Measurements from ENCODE around the gene DAP. TPM values are rescaled to one million over a fixed set of nuclear protein-coding genes. Genes with fewer than 3 reads are reported as not detected.
"Not testable (repeated sequence)": the region's sequence is repeated elsewhere in the genome, so short reads cannot be mapped to it uniquely, and the experiment has no call there.

Gene DAP
- total RNA-seq, 4 donors from 2014 or later: 24.3 to 42.4 (median 37.0) TPM

DNA sequence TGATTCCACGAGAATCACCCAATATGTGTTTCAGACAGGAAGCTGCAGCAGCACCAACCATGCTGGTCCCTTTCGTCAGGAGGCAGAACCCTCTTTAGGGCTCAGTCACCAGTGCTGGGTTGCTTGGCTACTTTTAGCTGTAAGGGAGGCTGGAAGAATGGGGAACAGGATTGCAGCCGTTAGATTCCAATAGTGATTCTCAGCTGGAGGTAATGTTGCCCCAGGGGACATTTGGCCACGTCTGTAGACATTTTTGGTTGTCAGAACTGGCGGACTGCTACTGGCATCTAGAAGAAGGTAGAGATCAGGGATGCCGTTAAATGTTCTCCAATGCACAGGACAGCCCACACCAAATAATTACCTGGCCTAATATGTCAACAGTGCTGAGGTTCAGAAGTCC lies 115.4 kb downstream of the DAP start:
- Histone ChIP-seq H3K36me3 (peaks cover 0 to 5% (median 3%) of the 10 kb centered on the region in 4 donors), H3K27me3 (peaks cover 0 to 39% (median 9%) of the 10 kb centered on the region in 4 donors), H3K4me1 (peaks cover 0 to 10% (median 0%) of the 10 kb centered on the region in 4 donors), H3K27ac (replicated peaks in 1 of 4) (no peak overlapping the region), H3K9me3 (peaks cover 0 to 6% (median 0%) of the 10 kb centered on the region in 4 donors), H3K4me3 (no peak overlapping the region)
- no peak for DNase-seq (ENCODE audit: extremely low spot score)
- TF ChIP-seq EP300 (IDR thresholded peaks at IDR 0.05): no peak
- TF ChIP-seq, protein P1, sequence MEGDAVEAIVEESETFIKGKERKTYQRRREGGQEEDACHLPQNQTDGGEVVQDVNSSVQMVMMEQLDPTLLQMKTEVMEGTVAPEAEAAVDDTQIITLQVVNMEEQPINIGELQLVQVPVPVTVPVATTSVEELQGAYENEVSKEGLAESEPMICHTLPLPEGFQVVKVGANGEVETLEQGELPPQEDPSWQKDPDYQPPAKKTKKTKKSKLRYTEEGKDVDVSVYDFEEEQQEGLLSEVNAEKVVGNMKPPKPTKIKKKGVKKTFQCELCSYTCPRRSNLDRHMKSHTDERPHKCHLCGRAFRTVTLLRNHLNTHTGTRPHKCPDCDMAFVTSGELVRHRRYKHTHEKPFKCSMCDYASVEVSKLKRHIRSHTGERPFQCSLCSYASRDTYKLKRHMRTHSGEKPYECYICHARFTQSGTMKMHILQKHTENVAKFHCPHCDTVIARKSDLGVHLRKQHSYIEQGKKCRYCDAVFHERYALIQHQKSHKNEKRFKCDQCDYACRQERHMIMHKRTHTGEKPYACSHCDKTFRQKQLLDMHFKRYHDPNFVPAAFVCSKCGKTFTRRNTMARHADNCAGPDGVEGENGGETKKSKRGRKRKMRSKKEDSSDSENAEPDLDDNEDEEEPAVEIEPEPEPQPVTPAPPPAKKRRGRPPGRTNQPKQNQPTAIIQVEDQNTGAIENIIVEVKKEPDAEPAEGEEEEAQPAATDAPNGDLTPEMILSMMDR (IDR thresholded peaks at IDR 0.05): no peak
- no peak for TF ChIP-seq POLR2A (IDR thresholded peaks at IDR 0.05; ENCODE audit: low read depth)
- TF ChIP-seq POLR2AphosphoS5 (IDR thresholded peaks at IDR 0.05): no peak
- WGBS: 80% methylated on average over 6 of the region's 6 CpGs
- intact Hi-C loops (cut with DNase I): no loop called here

DNA sequence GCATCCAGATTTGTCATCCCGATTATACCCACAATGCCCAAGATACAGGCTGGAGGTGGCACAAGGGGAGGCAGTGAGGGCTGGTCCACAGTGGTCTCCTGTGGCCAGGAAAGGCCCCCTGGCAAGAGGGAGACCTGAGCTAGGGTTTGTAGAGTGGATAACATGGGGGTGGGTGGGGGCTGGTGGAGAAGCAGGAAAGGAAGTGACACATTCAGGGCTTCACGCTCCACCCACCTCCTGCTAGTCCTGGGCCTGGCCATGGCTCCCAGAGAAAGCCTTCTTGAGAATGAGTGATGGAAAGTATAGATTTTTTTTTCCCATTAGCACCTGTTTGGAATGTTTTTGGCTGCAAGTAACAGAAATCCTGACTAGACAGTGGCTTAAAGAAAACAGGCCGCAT lies 115.9 kb downstream of the DAP start:
- no peak overlapping the region for H3K4me3 ChIP-seq
- H3K27me3 ChIP-seq: peaks cover 0 to 34% (median 9%) of the 10 kb centered on the region in 4 donors
- no peak overlapping the region for H3K27ac ChIP-seq (replicated peaks in 1 of 4)
- TF ChIP-seq POLR2A (IDR thresholded peaks at IDR 0.05; ENCODE audit: low read depth): no peak
- no peak for TF ChIP-seq EP300 (IDR thresholded peaks at IDR 0.05)
- no peak for TF ChIP-seq POLR2AphosphoS5 (IDR thresholded peaks at IDR 0.05)
- TF ChIP-seq, protein P1 (IDR thresholded peaks at IDR 0.05): no peak
- H3K9me3 ChIP-seq: peaks cover 0 to 6% (median 0%) of the 10 kb centered on the region in 4 donors
- peaks cover 0 to 10% (median 0%) of the 10 kb centered on the region in 4 donors for H3K4me1 ChIP-seq
- no peak for DNase-seq (ENCODE audit: extremely low spot score)
- H3K36me3 ChIP-seq: peaks cover 0 to 5% (median 3%) of the 10 kb centered on the region in 4 donors
- 93% methylated on average over 2 of the region's 3 CpGs for WGBS
- intact Hi-C loops (cut with DNase I): no loop called here

DNA sequence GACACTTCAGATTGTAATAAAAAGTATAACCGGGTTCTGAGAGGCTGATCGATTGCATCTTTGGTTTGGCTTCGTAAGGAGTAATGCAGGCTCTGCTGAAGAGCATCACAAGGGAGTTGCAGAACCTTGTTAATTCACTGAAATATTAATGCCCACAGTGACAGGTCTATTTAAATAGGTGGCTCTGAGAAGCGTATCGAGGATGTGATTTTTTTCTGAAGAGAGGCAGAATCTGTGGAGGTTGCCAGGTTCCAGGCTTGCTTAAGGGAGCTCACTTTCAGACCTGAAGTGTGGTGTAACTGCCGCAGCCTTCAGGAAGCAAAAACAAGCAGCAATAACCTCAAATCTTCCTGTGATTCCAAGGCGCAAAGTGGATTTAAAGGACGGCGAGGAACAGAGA lies 116.8 kb downstream of the DAP start:
- peaks cover 0 to 5% (median 0%) of the 10 kb centered on the region in 4 donors for H3K9me3 ChIP-seq
- intact Hi-C loops (cut with DNase I): no loop called here
- H3K27ac ChIP-seq (replicated peaks in 1 of 4): no peak overlapping the region
- H3K36me3 ChIP-seq: peaks cover 0 to 2% (median 0%) of the 10 kb centered on the region in 4 donors
- peaks cover 0 to under 1% (median 0%) of the 10 kb centered on the region in 4 donors for H3K4me1 ChIP-seq
- 79% methylated on average over 9 of the region's 9 CpGs for WGBS
- peaks cover 0 to 24% (median 5%) of the 10 kb centered on the region in 4 donors for H3K27me3 ChIP-seq
- no peak for DNase-seq (ENCODE audit: extremely low spot score)
- H3K4me3 ChIP-seq: no peak overlapping the region
- no peak for TF ChIP-seq POLR2AphosphoS5 (IDR thresholded peaks at IDR 0.05)
- no peak for TF ChIP-seq EP300 (IDR thresholded peaks at IDR 0.05)
- TF ChIP-seq, protein P1 (IDR thresholded peaks at IDR 0.05): no peak
- TF ChIP-seq POLR2A (IDR thresholded peaks at IDR 0.05; ENCODE audit: low read depth): no peak

DNA sequence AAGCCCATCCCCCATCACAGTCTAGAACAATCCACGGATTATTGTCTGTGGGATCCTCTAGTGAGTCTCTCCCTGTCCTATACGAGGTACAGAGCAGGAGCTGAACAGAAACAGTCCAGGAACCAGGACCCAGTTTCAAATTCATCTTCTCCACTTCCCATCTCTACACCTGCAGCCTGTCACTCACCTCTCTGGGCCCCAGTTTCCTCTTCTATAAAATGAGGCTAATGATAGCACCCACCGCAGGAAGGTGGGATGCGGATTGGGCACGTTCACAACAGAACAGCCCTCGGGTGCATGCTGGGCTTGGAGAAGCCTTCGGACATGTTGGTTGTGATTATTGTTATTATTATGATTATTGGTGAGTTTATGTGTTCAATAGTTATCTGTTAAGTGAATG lies 118.7 kb downstream of the DAP start:
- DNase-seq (ENCODE audit: extremely low spot score): no peak
- 73% methylated on average over 7 of the region's 7 CpGs for WGBS
- no peak for TF ChIP-seq POLR2A (IDR thresholded peaks at IDR 0.05; ENCODE audit: low read depth)
- no peak for TF ChIP-seq POLR2AphosphoS5 (IDR thresholded peaks at IDR 0.05)
- TF ChIP-seq, protein P1 (IDR thresholded peaks at IDR 0.05): no peak
- no peak for TF ChIP-seq EP300 (IDR thresholded peaks at IDR 0.05)
- Histone ChIP-seq H3K36me3 (no peaks in the 10 kb centered on the region), H3K27ac (replicated peaks in 1 of 4) (no peak overlapping the region), H3K9me3 (no peaks in the 10 kb centered on the region), H3K4me3 (no peak overlapping the region), H3K4me1 (no peaks in the 10 kb centered on the region), H3K27me3 (peaks cover 0 to 17% (median 0%) of the 10 kb centered on the region in 4 donors)
- intact Hi-C loops (cut with DNase I): no loop called here

DNA sequence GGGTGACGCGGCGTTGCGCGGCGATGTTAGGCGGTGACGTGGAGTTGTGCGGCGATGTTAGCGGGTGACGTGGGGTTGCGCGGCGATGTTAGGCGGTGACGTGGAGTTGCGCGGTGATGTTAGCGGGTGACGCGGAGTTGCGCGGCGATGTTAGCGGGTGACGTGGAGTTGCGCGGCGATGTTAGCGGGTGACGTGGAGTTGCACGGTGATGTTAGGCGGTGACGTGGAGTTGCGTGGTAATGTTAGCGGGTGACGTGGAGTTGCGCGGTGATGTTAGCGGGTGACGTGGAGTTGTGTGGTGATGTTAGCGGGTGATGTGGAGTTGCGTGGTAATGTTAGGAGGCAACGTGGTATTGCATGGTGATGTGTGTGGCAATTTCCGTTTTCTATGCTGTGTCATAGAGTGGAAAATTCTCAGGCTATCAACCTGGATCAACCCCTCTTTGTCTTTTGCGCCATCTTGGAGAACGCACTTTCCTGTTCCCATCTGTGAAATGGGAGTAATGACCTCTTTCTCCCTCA lies 121.1 kb downstream of the DAP start:
- Histone ChIP-seq H3K27ac (replicated peaks in 1 of 4) (no peak overlapping the region), H3K4me3 (no peak overlapping the region), H3K9me3 (no peaks in the 10 kb centered on the region), H3K36me3 (no peaks in the 10 kb centered on the region), H3K4me1 (no peaks in the 10 kb centered on the region), H3K27me3 (peaks cover 0 to 31% (median 0%) of the 10 kb centered on the region in 4 donors)
- TF ChIP-seq POLR2AphosphoS5 (IDR thresholded peaks at IDR 0.05): no peak
- TF ChIP-seq, protein P1 (IDR thresholded peaks at IDR 0.05): no peak
- TF ChIP-seq EP300 (IDR thresholded peaks at IDR 0.05): no peak
- TF ChIP-seq POLR2A (IDR thresholded peaks at IDR 0.05; ENCODE audit: low read depth): no peak
- DNase-seq (ENCODE audit: extremely low spot score): no peak
- WGBS: 95% methylated on average over 22 of the region's 48 CpGs
- intact Hi-C loops (cut with DNase I): no loop called here

DNA sequence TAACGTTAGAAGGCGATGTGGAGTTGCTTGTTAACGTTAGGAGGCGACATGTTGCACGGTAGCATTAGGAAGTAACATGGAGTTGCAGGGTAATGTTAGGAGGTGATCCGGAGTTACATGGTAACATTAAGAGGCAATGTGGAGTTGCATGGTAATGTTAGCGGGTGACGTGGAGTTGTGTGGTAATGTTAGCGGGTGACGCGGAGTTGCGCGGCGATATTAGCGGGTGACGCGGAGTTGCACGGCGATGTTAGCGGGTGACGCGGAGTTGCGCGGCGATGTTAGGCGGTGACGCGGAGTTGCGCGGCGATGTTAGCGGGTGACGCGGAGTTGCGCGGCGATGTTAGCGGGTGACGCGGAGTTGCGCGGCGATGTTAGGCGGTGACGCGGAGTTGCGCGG lies 122.3 kb downstream of the DAP start:
- H3K27me3 ChIP-seq: peaks cover 0 to 29% (median 0%) of the 10 kb centered on the region in 4 donors
- H3K4me1 ChIP-seq; H3K9me3 ChIP-seq; H3K36me3 ChIP-seq; H3K4me3 ChIP-seq; intact Hi-C loops (cut with DNase I); DNase-seq (ENCODE audit: extremely low spot score); H3K27ac ChIP-seq (replicated peaks in 1 of 4): not testable (repeated sequence)
- WGBS: 94% methylated on average over 41 of the region's 48 CpGs

Data from esophagus muscularis mucosa (tissue), 4 donors.